ENCODE measurements around the gene DNMT3L.
"Not testable (repeated sequence)": the region's sequence is repeated elsewhere in the genome, so short reads cannot be mapped to it uniquely, and the experiment has no call there.

The DNMT3L gene

DNA sequence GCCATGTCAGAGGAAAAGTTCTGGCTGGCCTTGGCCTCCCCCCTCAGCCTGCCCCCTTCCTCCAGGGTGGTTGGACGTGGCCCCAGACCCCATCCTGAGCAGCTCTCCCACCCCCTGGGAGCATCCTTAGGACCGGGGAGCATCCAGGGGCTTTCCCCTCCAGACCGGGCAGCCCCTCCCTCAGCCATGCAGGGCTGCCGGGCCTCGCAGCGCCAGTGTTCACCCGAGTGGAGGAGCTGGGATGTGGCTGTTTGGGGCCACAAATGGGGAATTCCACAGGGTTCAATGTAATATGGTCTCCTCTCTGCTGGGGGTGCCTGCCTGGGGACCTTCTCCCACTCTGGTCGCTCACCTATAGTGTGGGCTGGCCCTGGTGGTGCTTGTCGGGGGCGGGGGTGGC, 33.9 kb upstream of the DNMT3L start:
- DNase-seq (ENCODE audit: insufficient read length, low spot score) (no peak), FAIRE-seq (no peak)

DNA sequence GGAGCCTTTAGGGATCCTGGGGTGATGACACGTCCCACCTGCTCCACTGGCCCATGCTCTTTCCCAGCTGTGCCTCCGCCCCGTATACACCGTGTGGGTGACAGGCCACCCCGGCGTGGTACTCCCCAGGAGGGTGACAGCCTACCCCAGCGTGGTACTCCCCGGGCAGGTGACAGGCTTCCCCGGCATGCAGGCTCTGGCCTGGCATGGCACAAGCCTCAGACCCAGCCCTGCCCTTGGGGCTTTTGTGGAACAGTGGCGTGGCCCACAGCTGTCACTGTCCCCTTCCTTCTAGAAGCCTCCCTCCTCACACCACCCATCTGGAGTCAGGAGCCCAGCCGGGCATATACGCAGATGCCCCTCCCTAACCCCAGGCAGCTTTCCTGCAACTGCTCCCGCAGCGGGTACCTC, 33.5 kb upstream of the DNMT3L start:
- no peak for DNase-seq (ENCODE audit: insufficient read length, low spot score)
- FAIRE-seq = no peak

DNA sequence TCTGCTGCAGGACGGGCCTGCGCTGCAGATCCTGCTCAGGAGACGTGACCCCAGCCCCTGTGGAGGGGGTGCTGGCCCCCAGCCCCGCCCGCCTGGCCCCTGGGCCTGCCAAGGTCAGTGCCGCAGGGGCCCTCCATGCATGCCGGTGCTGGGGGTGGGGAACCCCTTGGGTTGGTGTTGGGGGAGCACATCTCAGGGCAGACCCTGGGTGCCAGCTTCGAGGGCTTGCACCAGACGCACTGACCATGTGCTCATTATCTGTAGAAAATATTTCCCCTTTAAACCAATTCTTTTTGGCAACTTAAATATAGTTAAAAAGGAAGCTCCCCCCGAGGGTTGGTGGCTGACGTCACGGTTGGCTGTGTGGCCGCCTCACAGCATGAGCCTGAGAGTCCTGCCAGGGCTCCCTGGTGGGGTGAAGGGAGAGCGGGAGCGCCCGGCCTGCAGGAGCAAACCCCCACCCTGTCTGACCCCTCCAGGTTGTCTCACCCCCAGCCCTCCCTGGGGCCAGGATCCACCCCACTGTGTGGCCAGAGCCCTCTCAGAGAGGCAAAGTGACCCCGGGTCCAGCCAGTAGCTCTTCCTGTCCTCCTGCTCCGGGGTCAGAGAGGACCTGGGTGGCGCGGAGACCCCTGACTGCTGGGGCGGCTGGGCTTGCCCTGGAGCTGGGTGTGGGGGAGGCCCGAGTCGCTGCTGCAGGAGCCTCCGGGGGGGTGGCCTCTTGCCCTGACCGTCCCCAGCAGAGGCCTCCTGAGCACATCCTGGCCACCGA, 32.9 kb upstream of the DNMT3L start:
- FAIRE-seq (no peak), DNase-seq (ENCODE audit: insufficient read length, low spot score) (no peak)

DNA sequence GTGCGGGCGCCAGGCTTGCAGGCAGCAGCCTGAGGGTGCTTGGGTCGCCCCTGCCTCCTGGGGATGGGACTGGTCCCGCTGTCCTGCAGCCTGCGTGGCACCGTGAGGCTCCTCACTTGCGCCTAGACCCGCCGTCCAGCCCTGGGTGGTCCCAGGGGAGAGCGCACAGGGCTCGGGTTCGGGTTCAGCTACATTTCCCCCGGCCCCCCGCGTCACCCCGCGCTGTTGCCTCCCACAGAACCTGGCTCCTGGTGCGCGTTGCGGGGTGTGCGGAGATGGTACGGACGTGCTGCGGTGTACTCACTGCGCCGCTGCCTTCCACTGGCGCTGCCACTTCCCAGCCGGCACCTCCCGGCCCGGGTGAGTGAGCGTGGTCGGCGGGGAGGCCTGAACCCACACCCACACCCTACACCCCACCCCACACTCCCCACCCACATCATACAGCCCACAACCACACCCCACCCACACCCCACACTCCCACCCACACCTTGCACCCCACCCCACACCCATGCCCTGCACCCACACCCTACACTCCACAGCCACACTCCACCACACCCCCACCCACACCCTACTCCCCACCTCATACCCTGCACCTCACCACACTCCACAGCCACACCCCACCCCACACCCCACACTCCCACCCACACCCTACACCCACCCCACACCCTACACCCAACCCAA, 32.0 kb upstream of the DNMT3L start:
- no peak for FAIRE-seq

DNA sequence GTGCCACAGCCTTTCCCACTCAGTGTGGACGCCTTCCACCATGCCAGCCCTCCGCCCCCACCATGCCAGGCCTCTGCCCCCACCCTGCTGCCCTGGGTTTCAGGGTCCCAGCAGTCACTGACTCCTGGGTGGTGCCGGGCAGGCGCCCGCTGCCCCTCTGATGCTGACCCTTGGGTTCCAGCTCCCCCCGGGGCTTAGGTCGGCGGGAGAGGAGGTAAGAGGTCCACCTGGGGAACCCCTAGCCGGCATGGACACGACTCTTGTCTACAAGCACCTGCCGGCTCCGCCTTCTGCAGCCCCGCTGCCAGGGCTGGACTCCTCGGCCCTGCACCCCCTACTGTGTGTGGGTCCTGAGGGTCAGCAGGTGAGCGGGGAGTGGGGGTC, 31.1 kb upstream of the DNMT3L start:
- DNase-seq (ENCODE audit: insufficient read length, low spot score) = no peak
- FAIRE-seq = no peak

More for the DNA sequence above, 32.0 kb upstream of the DNMT3L start:
- DNase-seq (ENCODE audit: insufficient read length, low spot score) = no peak

DNA sequence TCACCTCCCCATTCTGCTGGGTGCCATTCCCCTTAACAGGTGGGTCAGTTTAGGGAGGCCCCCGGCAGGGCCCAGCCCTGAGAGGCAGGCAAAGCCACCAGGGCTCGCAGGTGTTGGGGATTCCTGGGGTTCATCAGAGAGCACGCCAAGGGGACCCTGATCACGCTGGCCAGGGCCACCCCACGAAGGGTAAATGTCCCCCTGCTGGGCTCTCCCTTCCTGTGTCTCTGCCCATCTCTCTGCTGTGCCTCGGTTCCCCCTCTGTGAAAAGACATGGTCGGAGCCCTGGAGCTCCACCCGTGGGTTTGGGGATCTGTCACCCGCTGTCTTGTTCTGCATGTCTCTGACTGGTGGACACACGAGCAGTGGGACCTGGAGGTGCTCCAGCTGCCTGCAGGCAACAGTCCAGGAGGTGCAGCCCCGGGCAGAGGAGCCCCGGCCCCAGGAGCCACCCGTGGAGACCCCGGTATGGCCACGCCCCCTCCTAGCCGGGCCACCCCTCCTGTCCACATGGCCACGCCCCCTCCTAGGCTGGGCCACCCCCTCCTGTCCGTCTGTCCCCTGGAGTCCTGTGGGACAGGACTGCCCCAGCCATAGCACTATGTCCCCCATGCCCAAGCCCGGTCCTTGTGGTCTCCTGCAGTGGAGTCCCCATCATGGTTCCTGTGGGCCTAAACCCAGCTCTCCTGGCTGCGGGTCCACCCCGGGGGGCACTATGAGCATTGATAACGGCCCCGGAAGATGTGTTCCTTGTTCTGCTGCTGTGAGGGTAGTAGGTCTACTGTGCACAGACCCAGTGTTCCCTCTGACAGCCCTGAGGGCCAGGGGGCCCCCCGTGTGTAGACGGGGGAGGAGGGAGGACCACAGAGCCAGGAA, 30.5 kb upstream of the DNMT3L start:
- DNase-seq (ENCODE audit: insufficient read length, low spot score) (no peak), FAIRE-seq (no peak)

DNA sequence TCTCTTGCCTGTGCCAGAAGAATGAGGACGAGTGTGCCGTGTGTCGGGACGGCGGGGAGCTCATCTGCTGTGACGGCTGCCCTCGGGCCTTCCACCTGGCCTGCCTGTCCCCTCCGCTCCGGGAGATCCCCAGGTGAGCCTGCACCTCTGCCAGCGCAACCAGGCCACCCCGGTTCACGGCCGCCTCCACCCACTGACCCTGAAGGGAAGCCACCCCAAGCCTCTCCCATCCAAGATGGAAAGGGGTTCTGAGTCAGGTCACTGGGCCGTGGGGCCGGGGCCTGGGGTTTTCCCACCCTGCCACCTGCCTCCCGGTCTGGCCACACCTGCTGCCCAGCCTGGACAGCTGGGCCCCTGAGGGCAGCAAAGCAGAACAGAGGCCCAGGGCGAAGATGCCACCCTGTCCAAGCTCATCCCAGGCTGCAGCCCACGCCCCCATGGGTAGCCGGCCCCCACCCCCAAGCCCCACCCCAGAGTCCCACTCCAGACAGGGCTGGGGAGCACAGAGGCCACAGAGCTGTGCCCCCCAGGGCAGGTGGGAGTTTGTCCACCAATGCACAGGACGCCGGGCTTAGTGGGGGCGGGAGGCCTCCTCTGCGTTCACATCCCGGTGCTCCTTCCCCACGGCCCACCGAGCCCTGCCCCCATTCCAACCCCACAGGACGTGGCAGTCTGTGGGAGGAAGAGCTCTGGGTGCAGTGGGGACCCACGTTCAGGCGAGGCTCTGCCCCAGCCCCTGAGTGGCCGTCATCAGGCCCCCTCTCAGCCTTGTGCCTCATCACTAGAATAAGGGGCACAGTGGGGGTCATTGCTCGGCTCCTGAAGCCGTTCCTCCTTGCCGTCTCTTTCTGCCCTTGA, 29.6 kb upstream of the DNMT3L start:
- DNase-seq (ENCODE audit: insufficient read length, low spot score) (no peak), FAIRE-seq (no peak)

DNA sequence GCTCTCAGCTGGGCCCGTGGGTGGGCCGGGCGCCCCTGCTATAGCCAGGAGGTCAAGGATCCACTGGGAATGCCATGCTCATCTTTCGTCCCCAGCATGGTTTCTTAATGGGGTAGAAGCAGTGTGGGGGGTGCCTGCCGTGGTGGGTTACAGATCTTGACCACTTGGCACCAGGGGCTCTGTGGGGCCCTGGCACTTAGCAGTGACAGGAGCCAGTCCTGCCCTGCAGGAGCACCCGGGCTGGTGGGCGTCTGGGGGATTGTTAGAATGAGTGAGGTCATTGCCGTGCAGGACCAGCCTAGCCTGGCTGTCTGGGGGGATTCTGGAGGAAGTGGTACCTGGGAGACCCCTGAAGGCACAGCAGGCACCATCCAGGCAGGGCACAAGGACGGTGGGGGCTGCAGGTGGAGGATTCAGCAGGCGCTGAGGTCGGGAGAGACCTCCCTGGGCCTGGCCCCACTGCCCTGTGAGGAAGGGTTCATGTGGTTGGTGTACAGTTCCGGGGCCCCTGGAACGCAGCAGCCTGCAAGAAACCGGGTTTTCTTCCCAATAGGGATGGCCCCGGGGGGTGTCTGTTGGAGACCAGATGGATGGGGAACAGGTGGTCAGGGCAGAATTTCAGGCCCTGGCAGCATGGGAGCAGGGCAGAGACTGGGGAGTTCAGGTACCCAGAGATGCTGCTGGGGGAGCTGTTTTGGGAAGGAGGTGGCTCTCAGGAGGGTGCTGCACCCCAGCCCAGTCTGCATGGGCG, 28.8 kb upstream of the DNMT3L start:
- FAIRE-seq (no peak), DNase-seq (ENCODE audit: insufficient read length, low spot score) (no peak)

DNA sequence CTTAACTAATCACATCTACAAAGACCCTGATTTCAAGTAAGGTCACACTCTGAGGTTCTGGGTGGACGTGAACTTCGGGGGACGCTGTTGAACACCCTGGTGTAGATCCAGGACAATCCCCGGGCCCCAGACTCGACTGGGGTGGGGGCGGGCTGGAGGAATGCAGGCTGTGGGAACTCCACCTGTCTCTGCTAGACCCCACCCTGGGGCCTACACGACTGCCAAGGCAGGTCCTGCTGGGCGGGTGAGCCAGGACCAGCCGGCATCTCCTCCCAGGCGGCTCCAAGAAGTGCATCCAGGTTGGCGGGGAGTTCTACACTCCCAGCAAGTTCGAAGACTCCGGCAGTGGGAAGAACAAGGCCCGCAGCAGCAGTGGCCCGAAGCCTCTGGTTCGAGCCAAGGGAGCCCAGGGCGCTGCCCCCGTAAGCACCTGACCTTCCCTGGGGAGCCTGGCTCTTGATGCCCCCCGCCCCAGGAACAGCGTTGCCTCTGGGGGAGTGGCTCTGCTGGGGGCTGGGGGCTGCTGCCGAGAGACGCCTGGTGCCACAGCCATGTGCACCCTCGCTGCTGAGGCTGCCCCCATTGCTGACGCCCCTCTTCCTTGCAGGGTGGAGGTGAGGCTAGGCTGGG, 27.8 kb upstream of the DNMT3L start:
- no peak for FAIRE-seq

DNA sequence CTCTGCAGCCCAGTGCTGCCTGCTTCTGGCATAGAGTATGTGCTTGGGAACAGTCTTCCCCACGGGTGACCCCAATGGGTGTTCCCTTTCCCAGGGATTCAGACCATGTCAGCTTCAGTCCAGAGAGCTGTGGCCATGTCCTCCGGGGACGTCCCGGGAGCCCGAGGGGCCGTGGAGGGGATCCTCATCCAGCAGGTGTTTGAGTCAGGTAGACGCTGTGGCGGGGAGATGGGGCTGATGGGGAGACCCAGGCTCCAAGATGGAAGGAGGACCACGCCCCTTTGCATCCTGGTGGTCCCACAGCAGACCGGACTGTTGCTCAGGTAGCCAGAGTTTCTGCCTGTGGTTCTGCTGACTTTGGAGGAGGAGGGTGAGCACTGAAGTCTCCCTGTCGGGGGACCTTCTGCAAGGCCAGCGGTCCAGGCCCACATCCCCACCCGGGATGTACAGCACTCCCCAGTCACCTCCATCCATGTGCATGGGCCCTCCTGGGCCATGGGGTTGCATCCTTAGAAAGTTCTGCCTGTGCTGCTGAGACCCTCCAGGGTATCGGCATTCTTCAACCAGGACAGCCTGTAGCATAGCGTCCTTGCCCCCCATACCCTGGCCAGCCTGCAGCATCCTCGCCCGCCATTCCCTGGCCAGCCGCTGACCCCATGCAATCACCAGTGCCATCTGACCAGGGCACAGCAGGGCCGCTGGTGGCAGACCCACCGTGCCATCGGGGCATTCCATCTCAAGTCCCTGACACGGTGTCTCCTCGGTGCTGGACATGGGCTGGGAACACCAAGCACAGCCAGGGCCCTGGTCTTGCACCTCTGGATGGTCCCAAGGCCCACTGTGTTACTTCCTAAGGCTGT, 26.8 kb upstream of the DNMT3L start:
- no peak for FAIRE-seq
- no peak for DNase-seq (ENCODE audit: insufficient read length, low spot score)

More for the DNA sequence above, 27.8 kb upstream of the DNMT3L start:
- DNase-seq (ENCODE audit: insufficient read length, low spot score) = no peak

DNA sequence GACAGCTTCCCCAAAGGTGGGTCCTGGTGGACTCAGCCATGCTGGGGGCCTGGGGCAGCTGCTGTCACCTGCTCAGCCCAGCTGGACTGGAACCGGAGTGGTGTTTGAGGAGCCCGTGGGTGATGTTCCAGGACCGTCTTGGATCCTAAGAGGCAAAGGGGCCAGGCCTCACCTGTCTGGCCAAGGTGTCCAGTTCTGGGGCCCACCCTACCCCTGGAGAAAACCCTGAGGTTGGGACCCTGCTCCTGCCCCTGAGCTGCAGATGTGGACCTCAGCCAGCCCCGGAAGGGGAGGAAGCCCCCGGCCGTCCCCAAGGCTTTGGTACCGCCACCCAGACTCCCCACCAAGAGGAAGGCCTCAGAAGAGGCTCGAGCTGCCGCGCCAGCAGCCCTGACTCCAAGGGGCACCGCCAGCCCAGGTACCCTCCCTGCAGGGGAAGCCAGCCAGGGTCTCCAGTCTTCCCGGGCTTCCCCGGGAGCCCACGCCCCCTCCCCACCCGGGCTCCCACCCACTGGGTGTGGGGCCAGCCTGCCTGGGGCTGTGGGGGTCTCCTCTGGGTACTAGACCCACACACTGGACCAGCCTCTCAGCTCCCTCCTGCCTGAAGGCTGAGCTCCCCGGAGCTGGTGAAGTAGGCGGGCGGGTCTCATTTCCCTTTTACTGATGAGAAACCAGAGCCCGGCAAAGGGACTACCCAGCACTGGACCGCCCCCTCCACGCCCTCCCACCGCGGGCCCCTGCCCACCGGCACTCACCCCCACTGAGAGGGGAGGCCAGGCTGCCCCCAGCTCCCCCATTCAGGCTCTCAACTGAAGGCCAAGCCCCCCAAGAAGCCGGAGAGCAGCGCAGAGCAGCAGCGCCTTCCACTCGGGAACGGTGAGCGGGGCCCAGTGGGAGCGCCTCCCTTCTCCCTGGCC, 25.3 kb upstream of the DNMT3L start:
- no peak for DNase-seq (ENCODE audit: insufficient read length, low spot score)
- FAIRE-seq = no peak

DNA sequence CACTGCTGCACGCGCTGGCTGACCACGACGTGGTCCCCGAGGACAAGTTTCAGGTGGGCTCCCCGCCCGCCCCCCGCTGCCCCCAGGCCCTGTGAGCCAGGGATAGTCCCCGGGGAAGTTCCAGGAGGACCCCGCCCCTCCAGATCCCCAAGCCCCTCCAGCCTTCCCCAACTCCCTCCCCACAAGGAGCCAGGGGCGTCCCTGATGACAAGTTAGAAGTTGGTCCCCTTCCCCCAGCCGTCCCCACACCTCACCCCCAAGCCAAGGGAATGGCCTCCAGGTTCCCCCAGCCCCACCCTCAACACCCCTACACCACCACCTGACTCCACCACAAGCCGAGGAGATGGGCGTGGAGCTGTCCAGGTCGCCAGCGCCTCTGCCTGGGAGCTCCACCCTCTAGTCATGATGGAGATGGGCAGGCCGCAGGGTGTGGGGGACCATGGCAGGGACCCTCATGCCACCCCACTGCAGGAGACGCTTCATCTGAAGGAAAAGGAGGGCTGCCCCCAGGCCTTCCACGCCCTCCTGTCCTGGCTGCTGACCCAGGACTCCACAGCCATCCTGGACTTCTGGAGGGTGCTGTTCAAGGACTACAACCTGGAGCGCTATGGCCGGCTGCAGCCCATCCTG, 24.5 kb upstream of the DNMT3L start:
- DNase-seq (ENCODE audit: insufficient read length, low spot score) = no peak
- FAIRE-seq = no peak

DNA sequence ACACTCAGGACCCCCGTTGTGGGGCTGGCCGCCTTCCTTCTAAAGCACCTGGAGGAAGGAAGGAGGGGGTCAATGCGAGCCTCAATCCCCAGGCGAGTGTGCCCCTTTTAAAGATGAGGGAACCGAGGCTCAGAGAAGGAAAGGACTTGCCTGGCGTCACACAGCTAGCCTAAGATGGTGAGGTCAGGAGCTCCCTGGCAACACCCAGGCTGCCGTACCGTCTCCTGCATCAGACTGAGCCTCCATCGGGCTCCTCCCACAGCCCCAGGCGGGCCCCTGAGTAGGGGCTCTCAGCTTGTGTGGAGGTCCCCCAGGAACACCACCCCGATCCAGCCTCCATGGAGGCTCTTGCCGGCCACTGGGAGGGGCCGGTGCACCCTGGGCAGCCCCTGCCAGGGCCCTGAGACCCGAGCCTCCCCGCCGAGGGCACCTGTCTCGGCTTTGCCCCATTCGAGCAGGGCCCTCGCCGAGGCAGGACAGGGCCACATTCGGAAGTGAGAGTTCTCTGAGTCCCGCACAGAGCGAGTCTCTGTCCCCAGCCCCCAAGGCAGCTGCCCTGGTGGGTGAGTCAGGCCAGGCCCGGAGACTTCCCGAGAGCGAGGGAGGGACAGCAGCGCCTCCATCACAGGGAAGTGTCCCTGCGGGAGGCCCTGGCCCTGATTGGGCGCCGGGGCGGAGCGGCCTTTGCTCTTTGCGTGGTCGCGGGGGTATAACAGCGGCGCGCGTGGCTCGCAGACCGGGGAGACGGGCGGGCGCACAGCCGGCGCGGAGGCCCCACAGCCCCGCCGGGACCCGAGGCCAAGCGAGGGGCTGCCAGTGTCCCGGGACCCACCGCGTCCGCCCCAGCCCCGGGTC, 23.7 kb upstream of the DNMT3L start, which contains the start of gene AIRE:
TSS of gene AIRE (plus strand) at position 739 of the 855 bp plus-strand sequence. CDS start 131 bp downstream, outside the sequence.
- DNase-seq (ENCODE audit: insufficient read length, low spot score) = no peak
- FAIRE-seq = no peak

DNA sequence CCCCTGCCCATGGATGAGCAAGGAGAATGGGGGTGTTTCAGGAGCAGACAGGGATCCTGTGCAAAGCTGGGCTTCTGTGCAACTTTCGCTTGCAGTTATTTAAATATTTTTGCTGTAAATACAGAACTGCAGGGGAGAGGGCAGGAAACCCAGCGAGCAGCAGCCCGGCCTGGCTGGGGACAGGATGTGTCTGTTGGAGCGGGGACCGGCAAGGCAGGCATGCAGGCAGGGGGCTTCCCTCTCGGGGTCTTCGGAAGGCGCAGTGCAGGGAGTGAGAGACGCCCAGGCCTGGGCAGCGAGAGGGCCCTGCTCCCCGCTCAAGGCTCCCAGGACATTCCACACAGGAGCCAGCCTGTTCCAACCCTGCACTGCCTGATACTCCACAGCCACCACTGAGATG, 22.3 kb upstream of the DNMT3L start:
- FAIRE-seq = no peak
- no peak for DNase-seq (ENCODE audit: insufficient read length, low spot score)

DNA sequence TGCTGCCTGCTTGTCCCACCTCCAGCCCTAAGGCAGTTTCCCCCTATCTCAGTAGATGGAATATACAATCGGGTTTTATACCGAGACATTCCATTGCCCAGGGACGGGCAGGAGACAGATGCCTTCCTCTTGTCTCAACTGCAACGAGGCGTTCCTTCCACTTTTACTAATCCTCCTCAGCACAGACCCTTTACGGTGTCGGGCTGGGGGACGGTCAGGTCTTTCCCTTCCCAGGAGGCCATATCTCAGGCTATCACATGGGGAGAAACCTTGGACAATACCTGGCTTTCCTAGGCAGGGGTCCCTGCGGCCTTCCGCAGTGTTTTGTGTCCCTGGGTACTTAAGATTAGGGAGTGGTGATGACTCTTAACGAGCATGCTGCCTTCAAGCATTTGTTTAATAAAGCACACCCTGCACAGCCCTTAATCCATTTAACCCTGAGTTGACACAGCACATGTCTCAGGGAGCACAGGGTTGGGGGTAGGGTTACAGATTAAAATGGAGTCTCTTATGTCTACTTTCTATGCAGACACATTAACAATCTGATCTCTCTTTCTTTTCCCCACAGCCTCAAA, 21.6 kb upstream of the DNMT3L start:
- DNase-seq (ENCODE audit: insufficient read length, low spot score); FAIRE-seq: not testable (repeated sequence)

Measured in GM19239 (cell line).